Retinal pigment epithelial cell (primary cell): Measurements from ENCODE around the gene TXNRD1.

Experiments used
- DNase-seq: peaks from one replicate; pipeline ENCODE4 v3.0.0-alpha.2; 2010; ENCODE audit warnings: low read depth
- H3K4me3 ChIP-seq: 2 replicates; pipeline ENCODE4 v1.5.1; 2011; ENCODE audit warnings: mild to moderate bottlenecking, low read length, control low read depth, moderate library complexity
- CTCF ChIP-seq: conservative IDR thresholded peaks from 2 replicates; pipeline ENCODE4 v1.5.1; 2011; ENCODE audit warnings: low read depth, low read length, control low read depth, inconsistent platforms

Gene TXNRD1

GRCh38 chr12:104304261-104305009 lies 88.9 kb downstream of the TXNRD1 start:
- no peak for DNase-seq
- TF ChIP-seq CTCF = no peak
- no peak overlapping the region for H3K4me3 ChIP-seq

DNA sequence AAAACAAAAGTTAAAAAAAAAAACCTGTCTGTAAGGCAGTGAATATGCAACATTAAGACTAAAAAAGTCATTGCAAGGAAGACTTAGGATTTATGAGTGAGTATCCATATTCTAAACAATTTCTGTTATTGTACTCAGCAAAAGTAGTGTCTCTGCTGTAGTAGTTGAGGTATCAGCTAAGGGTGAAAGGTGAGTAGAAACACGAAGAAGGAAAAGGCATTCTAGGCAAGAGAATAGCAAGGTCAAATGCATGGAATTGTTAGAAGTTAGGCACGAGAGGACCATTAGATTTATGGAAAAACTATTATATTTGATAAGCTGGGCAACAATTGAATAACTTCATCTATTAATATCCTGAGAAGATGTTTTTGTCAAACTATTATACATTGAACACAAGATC lies 89.8 kb downstream of the TXNRD1 start:
- no peak for TF ChIP-seq CTCF
- no peak for DNase-seq
- H3K4me3 ChIP-seq = no peak overlapping the region

- no peak overlapping the region for H3K4me3 ChIP-seq
- no peak for TF ChIP-seq CTCF
- no peak for DNase-seq
Observed at GRCh38 chr12:104306376-104306775, 90.8 kb downstream of the TXNRD1 start.

- H3K4me3 ChIP-seq = no peak overlapping the region
- TF ChIP-seq CTCF = no peak
- peak; percentile 53 for DNase-seq
Observed at GRCh38 chr12:104306943-104307654, 91.5 kb downstream of the TXNRD1 start.

- DNase-seq = no peak
- TF ChIP-seq CTCF = no peak
- H3K4me3 ChIP-seq = no peak overlapping the region
Observed at GRCh38 chr12:104307655-104308000, 92.0 kb downstream of the TXNRD1 start.

- H3K4me3 ChIP-seq = no peak overlapping the region
- no peak for DNase-seq
- no peak for TF ChIP-seq CTCF
Observed at GRCh38 chr12:104309446-104309993, 93.9 kb downstream of the TXNRD1 start.
